ENCODE data around the gene GGACT.

DNA sequence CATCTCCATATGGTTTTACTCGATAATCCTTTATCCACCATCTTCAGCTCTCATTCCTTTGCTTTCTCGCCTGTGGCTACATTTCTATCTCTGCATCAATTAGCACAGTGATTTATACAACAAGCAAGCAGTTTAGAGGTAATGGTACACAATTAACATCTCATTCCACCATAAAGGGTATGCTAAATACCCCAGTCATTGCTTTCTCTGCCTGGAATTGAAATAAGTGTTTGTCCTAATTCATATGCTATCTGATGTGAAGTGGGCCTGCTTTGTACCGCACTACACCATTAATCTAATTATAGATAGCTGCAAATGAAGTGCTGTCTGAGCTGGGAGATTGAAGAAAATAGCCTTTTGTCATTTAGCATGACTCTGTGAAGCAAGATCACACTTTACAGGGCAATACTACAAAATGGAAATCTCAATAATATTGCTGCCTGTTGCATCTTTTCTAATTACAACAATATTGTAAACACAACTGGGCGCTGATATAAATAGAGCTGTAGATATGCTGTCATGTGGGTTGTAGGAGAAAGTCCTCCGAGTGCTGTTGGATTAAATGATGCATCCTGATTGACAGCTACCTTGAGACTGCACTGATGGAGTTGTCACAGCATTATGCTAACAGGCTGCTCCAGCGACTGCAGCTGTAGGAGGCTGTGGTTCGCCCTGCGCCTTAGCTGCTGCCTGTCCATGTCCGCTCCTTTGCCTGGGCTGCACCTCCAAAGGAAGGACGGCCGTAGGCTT lies 78.2 kb downstream of the GGACT start:
- TF ChIP-seq, protein P1, sequence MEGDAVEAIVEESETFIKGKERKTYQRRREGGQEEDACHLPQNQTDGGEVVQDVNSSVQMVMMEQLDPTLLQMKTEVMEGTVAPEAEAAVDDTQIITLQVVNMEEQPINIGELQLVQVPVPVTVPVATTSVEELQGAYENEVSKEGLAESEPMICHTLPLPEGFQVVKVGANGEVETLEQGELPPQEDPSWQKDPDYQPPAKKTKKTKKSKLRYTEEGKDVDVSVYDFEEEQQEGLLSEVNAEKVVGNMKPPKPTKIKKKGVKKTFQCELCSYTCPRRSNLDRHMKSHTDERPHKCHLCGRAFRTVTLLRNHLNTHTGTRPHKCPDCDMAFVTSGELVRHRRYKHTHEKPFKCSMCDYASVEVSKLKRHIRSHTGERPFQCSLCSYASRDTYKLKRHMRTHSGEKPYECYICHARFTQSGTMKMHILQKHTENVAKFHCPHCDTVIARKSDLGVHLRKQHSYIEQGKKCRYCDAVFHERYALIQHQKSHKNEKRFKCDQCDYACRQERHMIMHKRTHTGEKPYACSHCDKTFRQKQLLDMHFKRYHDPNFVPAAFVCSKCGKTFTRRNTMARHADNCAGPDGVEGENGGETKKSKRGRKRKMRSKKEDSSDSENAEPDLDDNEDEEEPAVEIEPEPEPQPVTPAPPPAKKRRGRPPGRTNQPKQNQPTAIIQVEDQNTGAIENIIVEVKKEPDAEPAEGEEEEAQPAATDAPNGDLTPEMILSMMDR (IDR thresholded peaks at IDR 0.05), result no peak
- no peak for TF ChIP-seq POLR2A (IDR thresholded peaks at IDR 0.05)

Data from Peyer's patch (tissue), 4 donors.